Inferior parietal cortex (tissue), 1 donor: Measurements from ENCODE around the gene PDZD7.
"Not testable (repeated sequence)": the region's sequence is repeated elsewhere in the genome, so short reads cannot be mapped to it uniquely, and the experiment has no call there.

ENCODE experiments used
- DNase-seq: peaks from one replicate; pipeline ENCODE4 v3.0.0-alpha.2; 2016; ENCODE audit errors: extremely low spot score

Gene PDZD7

GRCh38 chr10:101040851-101041250, 9.9 kb upstream of the PDZD7 start:
- DNase-seq, result no peak

- no peak for DNase-seq
Observed at GRCh38 chr10:101040061-101040460, 9.1 kb upstream of the PDZD7 start.

GRCh38 chr10:101038484-101038883, 7.6 kb upstream of the PDZD7 start:
- no peak for DNase-seq

DNA sequence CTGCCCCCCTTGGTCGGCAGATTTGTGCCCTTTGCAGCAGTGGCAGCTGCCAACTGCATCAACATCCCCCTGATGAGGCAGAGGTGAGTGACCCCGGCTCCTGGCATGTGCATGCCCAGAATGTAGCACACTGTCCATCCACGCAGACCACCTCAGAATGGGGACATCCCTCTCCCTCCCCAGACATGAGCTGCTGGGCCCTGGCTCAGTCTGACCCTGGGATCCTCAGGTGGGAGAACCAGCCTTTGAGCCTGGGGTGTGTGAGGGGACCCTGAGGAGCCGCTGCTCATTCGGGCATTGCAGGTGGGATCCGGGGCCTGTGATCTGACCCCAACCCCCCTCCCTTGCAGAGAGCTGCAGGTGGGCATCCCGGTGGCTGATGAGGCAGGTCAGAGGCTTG, 5.8 kb upstream of the PDZD7 start:
- DNase-seq, result no peak

DNA sequence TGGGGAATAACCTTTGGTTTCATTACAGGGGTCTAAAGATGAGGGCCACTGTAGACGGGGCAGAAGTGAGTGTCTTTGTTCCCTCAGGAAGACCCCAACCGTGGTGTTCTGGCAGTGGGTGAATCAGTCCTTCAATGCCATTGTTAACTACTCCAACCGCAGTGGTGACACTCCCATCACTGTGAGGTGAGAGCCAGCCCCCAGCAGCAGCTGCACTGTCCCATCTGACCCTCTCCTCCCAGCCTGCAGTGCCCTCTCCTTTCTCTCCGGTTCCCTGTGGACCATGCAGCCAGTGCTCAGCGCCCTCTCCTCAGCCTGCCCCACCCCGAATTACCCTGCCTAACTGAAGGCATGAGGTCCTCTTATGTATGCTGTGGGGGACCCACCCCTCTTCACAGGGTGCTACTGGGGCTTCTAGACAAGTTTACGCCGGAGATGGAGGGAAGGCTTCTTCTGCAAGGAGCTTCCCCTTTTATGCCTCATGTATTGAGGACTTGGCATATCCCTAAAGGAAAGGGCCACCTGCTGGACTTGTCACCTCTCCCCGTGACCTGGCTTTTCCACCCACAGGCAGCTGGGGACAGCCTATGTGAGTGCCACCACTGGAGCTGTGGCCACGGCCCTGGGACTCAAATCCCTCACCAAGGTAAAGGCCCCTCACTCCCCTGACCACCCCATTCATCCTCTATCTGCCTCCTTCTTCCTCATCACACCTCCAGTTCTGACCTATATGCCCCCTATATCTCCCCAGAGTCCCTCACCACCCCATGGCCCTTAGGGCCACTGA, 5.2 kb upstream of the PDZD7 start:
- no peak for DNase-seq

- DNase-seq, result no peak
Observed at GRCh38 chr10:101035314-101035713, 4.4 kb upstream of the PDZD7 start.

DNA sequence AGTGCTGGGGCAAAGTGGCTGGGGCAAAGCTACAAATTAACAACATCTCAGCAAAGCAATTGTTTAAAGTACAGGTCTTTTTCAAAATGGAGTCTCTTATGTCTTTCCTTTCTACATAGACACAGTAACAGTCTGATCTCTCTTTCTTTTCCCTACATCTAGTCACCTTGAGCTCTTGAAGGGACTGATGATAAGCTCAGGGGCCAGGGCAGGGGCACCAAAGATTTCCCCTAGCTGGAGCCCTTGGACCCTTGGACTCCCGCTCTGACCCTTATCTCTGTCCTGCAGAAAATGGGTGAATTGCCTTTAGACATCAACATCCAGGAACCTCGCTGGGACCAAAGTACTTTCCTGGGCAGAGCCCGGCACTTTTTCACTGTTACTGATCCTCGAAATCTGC, 3.5 kb upstream of the PDZD7 start:
- DNase-seq, result not testable (repeated sequence)

GRCh38 chr10:101033276-101033675, 2.3 kb upstream of the PDZD7 start:
- no peak for DNase-seq

DNA sequence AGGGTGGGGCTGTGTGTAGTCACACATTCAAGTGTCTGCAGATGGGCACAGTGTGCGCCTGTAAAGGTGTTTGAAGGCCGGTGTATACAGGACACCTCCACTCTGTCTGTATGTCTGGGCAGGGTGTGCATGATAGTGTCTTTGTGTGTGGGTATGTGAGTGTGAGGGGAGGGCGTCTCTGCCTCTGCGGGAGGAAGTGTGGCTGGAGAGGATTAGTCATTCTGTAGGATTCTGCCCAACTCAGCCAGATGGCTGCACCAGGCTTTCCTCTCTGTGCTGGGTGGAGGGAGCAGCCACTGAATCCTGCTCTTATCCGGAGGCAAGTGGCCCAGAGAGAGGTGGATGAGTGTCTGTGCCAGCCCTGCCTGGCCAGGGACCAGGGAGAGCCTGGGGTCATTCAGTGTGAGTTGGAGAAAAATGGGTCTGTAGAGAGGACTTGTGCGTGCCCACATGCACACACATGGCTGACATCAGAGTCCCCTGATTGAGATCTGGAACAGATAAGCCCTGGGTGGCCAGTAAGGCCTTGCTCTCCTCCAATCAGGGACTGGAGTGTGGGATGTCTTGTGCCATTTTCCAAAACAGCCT, 1.8 kb upstream of the PDZD7 start:
- peak; percentile 69 for DNase-seq

DNA sequence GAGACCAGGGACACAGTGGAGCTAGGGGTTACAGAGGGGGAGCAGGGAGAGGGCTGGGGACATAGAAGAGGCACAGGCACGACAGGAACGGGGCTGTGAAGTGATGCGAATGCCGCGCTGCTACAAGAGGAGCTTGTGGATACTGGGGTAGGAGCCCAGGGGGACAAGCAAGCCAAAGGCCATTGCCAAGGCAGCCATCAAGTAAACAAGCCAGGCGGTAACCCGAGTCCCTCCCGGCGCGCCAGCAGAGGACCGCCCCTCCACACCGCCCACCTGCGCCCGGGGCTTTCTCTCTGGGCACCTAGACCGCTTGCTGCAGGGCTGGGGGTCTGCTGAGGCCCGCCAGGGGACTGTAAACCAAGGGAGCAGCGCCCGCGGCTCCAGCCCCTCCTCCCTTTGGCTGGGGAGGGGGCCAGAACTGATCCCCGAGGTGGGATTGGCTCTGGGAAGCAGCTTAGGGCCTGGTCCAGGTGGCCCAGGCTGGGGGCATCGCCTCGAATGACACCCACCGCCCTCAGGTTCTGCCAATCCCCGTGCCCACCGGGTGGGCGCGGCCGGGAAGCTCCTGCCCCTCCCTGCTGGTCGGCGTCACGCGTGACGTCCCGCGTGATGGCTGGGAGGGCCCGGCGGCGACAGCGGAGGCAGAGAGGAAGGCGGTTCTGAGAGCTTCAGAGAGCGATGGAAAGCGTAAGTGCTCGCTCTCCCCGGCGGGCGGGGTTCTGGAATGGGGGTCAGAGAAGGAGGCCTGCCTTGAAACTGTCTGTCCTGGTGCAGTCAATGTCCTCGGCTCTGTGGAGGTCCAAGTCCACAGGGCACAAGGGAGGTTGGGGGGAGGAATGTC, 1.1 kb upstream of the PDZD7 start:
- DNase-seq, result peak; percentile 84

DNA sequence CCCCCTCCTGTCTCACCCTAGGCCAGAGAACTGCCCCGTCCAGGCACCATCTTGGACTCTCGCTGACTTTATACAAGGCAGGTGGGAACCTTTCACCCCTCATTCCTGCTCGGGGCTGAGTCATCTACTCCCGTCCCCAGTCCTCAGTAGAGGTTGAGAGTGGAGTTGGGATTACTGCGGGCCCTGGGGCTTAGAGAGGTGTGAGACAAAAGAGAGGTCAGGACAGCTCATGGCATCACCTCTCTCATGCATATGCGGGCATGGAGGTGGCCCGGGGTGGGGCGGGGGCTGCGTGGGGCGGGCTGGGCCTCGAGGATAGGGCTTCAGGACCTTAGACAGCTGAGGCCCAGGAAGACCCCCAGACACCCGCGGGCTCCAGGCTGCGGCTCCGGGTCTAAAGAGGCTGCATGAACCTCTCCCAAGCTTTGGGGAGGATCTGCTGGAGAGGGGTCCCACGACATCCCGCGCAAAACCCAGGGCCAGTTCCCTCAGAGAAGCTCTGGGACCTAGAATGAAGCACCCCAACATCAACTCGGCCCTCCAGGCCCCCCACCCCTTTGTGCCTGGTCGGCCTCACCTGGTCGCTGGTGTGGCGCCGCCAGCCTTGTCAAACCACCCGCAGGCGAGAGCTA, 317 bp downstream of the PDZD7 start:
- DNase-seq, result no peak

- no peak for DNase-seq
Observed at GRCh38 chr10:101029520-101030295, 1.2 kb downstream of the PDZD7 start.

DNA sequence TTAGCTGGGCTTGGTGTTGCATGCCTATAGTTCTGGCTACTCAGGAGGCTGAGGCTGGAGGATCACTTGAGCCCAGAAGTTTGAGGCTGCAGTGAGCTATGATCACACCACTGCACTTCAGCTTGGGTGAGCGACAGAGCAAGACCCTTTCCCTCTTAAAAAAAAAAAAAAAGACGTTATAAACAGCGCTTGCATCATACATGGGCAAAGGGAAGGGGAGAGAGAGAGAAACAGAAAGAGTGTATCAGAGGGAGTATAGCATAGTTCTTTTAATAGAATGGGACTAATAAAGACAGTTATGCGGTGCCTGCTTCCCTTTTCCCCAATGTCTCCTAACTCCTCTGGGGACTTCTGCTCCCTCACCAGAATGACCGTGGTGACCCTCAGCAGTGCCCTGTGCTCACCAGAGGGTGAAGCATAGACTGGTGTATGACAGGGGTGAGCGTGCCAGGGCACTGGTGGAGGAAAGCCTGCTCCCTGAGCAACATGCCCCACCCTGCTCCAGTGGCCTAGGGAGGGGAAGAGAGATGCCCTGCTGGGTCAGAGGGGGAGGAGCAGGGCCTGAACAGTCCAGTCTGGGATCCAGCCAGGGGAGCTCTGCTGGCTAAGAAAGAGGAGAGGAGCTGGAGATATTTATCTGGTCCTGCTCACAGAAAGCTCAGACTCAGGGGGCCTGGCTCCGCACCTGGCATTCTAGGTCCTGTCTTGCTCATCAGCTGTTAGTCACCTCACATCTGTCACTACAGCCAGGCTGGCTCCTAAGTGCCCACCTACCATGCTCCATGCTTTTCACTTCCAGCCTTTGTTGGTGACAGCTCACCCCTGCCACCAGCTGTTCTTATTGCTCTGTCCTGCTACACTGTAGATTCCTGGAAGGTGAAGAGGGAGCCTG, 2.2 kb downstream of the PDZD7 start:
- DNase-seq, result no peak

GRCh38 chr10:101027106-101027720, 3.7 kb downstream of the PDZD7 start:
- DNase-seq, result no peak

DNA sequence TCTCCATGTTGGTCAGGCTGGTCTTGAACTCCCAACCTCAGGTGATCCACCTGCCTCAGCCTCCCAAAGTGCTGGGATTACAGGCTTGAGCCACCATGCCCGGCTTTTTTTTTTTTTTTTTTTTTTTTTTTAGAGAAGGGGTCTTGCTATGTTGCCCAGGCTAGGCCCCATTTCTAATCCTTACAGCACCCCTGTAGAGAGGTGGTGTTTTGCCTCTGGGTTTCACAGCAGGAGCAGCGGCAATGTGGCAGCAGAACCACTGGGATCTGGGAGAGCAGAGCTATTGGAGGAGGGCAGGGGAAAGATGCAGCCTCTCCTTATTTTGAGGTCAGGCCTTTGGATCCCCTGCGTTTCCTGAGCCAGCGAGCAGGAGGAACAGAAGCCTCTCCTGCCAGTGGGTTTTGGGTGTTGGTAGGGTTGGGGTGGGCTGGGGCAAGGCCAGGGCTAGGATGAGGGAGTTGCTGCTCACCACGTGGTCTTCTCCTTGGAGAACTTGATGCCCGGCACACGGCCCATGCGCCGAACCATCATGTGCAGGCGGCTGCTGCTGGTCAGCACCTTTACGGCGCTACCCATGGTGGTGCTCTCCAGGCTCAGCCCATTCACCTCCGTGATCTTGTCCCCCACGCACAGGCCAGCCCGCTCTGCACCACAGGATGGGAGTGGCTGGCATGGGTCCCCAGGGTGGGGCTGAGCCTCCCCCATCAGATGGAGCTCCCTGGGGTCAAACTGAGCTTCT, 7.8 kb downstream of the PDZD7 start:
- DNase-seq, result no peak

DNA sequence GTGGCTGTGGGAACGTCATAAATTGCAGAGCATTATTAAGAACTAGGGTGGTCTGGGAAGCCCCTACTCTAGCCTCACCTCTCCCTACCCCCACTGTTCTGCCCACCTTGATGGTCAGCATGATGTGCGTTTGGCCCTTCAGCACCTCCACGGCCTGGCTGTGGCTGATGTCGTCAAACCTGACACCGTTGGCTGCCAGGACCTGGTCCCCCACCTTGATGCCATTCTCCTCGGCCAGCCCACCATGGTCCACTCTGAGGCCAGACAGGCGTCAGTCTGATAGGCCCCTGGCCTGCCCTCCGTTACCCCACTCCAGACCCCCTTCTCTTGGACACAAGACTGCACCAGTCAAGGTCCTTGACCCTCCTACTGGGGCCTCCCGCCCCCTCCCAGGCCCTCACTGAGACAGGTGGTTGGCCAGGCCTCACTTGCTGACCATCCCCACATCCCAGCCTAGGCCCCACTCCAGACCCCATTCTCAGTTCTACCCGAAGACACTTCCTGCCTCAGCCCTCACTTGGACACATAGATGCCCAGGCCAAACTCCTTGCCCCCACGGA, 9.2 kb downstream of the PDZD7 start:
- no peak for DNase-seq

GRCh38 chr10:101021239-101021638, 9.7 kb downstream of the PDZD7 start:
- no peak for DNase-seq

DNA sequence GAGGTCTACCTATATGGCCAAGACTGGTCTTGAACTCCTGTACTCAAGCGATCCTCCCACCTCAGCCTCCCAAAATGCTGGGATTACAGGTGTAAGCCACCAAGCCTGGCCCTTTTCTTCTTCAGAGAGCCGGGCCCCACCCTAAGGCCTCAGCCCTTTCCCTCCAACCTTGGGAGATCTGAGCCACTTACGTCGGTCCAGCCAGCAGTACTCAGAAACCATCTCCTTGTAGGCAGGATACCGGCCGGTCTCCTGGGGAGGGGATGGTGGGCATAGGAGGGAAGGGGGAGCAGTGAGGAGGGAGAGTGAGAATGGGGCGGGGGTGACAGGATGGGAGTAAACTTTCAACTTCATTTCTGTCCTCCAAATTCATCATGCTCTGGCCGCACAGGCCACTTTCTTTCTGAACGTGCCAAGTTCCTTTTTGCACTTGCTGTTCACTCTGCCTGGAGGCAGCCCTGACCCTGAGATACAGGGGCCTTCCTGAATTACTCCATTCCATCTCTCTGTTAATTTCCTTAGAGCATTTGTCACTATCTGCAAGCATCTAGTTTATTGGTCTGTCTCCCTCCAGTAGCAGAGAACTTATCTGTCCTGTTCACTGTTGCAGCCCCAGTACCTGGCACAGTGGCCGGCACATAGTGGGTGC, 10.4 kb downstream of the PDZD7 start:
- DNase-seq, result no peak

DNA sequence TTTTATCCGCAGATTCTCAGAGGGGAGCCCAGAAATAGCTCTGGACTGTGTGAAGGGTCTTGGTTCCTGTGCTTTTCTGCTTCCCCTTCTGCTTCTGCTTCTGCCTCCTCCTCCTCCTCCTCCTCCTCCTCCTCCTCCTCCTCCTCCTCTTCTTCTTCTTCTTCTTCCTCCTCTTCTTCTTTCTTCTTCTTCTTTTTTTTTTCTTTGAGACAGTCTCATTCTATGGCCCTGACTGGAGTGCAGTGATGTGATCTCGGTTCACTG, 11.6 kb downstream of the PDZD7 start:
- DNase-seq, result no peak
